Stimulated activated CD4-positive, alpha-beta T cell treated with anti-CD3 and anti-CD28 coated beads, Interleukin-1b, Interleukin-23, amount 100 ng/mL, for 24 hours (primary cell): ENCODE measurements around the gene UPK1A.
A peak's percentile ranks its signal among the peaks of the same experiment; 100 is the strongest.
"Not testable (repeated sequence)": the region's sequence is repeated elsewhere in the genome, so short reads cannot be mapped to it uniquely, and the experiment has no call there.

Experiments
- DNase-seq, 4 experiments: peaks; one replicate each; pipeline ENCODE4 v3.0.0-alpha.2; 2020; ENCODE audit warnings: low read depth in 4 of 4, low spot score in 1 of 4

UPK1A gene

DNA sequence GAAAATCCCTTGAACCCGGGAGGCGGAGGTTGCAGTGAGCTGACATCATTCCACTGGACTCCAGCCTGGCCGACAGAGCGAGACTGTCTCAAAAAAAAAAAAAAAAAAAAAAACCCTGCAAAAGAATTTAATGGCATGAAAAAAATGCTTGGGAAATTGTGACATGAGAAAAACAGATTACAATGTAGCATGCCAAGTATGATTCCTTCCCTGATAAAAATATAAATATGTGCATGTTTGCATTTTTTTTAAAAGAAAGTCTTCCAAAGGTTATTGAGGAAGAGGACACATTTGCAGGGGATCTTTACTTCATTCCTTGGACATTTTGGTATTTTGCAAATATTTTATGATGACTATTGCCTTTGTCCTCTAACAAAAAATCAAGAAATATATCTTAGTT is 23.5 kb downstream of the UPK1A start:
- DNase-seq = no peak

DNA sequence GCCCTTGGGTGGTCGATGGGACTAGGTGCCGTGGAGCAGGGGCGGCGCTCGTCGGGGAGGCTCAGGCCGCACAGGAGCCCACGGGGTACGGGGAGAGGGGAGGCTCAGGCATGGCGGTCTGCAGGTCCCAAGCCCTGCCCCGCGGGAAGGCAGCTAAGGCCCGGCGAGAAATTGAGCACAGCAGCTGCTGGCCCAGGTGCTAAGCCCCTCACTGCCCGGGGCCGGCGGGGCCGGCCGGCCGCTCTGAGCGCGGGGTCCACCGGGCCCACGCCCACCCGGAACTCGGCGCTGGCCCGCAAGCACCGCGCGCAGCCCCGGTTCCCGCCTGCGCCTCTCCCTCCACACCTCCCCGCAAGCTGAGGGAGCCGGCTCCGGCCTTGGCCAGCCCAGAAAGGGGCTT is 24.8 kb downstream of the UPK1A start:
- DNase-seq = not testable (repeated sequence)

DNA sequence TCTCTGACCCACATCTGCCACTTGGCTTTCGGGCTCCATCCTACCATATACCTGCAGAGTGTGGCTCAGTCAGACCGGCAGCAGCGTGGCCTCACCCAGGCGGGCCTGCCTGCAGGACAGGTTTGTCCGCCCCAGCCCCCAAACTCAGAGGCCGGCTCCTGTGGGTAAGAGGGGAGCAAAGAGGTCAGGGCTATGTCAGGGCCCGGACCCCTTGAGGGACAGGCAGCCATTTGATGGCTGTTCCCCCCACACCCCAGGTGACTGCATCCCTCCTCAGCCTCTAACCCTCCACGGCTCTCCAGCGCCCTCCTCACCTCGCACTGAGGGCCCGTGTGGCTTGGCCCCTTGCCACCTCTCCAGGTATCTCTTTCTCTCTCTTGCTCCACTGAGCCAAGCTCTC is 25.7 kb downstream of the UPK1A start:
- DNase-seq = no peak

DNA sequence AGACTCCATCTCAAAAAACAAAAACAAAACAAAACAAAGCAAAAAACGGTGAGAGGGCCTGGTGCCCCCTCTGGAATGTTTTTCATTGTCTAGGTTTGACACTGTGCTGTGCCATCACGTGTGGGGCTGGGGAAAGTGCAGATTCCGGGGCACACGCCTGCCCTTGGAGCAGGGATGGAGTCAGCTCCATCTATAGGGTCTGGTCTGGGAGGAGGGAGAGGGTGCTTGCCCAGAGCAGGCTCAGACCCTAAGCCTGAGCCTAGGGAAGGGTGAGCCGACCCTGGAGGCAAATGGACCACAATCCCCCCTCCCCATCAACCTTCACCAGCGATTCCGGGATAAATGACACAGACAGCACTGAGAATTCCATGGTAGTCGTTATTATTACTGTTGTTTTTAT is 27.1 kb downstream of the UPK1A start:
- no peak for DNase-seq

DNA sequence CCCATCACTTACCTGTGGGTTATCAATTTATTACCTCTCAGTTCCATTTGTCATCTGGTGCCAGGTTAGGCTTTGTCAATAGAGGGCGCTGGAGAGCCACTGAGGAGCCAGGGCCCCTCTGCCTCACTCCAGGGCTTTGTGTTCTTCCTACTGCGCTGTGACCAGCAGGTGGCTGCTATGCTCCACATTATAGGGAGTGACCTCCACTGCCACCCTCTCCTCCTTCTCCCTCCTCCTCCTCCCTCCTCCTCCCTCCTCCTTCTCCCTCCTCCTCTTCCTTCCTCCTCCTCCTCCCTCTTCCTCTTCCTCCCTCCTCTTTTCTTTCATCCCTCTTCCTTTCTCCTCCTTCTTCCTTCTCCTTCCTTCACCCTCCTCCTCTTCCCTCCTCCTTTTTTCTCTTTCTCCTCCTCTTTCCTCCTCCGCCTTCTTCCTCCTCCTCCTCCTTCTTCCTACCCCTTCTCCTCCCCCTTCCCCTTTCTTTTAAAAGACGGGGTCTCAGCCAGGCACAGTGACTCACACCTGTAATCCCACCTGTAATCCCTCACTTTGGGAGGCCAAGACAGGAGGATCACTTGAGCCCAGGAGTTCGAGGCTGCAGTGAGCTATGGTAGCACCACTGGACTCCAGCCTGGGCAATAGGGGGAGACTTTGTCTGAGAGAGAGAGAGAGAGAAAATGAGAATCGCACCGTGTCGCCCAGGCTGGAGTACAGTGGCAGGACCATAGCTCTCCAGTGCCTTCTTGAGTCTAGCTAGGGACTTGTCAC is 27.7 kb downstream of the UPK1A start:
- DNase-seq = peak; percentile 82 to 93 (median 87)

DNA sequence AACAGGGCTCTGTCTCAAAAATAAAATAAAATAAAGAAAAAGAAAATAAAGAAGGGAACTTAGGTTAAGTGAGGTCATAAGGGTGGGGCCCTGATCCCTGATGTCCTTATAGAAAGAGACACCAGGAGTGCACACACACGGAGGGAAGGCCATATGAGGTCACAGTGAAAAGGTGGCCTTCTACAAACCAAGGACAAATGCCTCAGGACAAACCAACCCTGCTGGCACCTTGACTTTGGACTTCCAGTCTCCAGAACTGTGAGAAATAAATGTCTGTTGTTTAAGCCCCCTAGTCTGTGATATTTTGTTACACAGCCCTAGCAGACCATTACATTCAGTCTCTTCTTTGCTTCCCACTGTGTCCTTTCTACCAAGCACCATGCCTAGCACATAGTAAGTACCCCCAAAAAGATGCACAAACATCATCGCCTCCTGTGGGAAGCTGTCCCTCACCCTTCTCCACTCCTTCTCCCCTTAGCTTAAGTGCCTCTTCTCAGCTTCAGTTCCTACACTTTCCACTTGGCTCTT is 29.6 kb downstream of the UPK1A start:
- DNase-seq = no peak

DNA sequence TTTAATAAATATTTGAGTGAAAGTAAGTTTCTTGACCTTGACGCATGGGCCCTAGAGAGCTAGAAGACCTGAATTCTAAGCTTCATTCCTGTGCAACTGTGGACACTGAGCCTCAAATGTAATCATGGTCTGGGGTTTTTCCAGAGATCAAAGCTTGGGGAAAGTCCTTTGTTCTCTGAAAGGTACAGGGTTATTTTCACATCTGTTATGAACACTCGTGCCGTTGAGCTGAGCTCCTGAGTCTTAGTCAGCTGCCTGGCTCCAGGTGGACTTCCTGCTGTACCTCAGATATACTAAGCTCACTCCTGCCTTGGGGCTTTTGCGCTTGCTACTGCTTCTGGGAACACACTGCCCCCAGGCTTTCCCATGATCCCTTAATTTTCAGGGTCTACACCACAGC is 30.5 kb downstream of the UPK1A start:
- no peak for DNase-seq

DNA sequence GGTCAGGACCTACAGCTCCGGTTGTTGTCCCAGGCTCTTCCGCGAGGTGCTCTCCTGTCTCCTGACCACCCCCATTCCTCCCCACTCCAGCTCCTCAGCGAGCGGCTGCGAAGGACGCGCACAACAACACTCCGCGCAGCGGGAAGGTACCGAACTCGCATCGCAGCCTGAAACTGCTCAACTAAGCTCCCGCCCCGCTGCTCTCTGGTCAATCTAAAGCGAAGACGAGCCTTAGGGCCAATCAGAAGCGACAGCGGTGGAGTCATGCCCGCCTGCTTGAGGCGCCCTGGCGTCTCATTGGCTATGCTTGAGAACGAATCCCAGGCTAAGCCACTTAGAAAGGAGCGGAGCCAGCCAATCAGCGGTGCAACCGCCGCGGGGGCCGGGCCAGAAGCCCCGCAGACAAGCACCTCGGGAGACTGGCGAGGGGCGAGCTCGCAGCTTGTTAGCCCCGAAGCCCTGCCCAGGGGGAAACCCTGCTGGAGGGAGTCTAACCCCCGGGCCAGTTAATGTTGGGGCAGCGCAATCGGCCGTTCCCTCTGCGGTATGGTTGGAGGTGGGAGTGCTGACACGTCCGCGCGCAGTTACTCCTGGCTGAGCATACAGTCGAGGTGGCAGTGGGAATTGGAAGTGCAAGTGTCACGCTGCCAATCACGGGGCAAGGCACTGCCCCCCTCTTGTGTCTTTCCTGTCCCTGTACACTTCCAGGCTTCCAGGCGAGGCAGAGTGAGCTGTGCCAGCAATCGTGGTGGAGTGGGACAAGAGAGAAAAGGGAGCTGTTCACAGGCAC is 36.1 kb downstream of the UPK1A start:
- DNase-seq = peak; percentile 74 to 93 (median 82)

DNA sequence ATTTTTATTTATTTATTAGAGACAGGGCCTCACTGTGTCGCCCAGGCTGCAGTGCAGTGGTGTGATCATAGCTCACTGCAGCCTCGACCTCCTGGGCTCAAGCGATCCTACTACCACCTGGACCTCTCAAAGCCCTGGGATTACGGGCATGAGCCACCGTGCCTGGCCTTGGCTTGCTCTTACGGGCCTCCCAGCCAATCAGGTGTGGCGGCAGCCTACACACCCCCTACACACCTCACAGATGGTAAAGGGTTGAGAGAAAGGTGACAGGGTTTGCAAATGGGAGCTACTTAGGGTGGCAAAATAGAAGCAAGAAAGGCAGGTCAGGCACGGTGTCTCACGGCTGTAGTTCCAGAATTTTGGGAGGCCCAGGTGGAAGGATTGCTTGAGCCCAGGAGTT is 37.0 kb downstream of the UPK1A start:
- no peak for DNase-seq

DNA sequence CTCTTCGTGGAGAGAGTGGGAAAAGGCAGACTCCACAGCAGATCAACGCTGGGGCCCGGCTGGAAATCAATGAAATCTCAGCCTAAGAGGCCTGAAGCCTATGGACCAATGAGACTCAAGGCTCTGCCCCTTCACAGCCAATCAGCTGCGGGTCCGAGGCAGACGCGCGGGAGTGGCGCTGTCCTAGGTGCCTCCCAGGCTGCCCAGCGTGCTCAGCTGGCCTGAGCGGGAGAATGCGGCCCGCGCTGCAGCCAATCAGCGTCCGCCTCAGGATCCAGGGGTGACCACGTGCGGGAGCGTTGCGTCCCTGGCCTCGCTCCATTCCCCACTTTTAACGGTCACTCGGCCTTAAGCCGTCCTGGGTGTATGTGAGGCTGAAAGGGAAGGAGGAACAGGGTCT is 37.9 kb downstream of the UPK1A start, which contains the start of gene ZBTB32:
TSS of gene ZBTB32 (plus strand) at position 341 of the 400 bp plus-strand sequence. CDS start 10,069 bp downstream, outside the sequence.
- no peak for DNase-seq

DNA sequence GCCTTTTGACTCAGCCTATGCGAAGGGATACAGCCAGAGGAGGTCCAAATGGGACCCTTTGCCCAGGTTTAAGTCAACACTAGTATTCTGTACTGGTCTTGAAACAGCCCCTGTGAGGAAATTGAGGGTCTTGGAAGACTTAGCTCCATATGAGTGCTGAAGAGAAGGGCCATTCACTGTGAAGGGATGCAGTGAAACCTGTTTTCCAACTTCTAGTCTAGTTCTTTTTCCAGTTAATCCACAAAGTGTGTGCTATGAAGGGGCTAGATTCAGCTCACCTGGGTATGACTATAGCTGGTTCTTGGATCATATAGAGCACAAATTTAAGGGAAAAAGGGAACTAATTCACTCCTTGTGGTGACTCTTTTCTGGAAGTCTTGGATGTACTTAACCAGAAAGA is 42.1 kb downstream of the UPK1A start:
- no peak for DNase-seq

DNA sequence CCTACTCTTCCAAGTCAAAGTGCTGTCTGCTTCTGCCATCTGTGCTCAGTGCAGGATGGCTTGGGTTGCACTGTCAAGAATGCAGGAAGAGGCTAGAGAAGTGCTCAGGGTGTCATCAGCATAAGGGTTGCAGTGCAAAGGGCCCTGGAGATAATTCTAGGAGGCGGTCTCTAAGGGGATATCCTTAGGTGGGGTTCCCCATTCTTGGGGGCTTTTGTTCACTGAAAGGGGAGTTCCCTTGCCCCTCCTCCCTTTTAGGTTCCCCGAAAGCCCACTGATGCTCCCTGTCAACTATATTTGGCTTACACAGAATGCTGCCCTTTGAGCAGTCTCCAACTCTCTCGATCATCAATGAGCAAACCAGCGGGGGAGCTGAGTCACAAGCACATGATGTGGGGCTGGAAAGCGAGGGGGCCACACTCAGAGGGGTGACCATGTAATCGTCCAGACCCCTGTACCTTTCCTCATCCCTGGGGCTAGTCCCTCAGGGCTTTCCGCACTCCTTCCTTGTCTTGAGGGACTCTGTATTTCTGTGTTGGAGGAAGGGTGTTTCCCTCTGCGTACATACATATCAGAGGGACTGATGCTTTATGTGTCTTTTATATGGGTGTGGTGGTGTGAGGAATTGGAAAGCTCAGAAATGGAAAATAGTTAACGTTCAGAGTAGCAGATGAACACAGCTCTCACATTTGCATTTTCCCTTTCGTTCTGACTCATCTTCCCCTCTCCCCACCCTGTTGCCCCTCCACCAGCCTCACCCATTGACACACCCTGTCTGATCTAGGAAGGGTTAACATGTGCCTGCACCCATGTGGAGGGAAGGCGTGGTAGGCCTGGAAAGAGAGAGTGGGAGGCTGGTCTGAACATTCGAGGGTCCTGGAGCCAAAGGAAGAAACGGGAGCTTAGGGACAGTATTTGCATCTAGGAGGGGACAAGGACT is 44.7 kb downstream of the UPK1A start:
- peak in 3 of 4 experiments; percentile 35 to 74 (median 46) for DNase-seq

DNA sequence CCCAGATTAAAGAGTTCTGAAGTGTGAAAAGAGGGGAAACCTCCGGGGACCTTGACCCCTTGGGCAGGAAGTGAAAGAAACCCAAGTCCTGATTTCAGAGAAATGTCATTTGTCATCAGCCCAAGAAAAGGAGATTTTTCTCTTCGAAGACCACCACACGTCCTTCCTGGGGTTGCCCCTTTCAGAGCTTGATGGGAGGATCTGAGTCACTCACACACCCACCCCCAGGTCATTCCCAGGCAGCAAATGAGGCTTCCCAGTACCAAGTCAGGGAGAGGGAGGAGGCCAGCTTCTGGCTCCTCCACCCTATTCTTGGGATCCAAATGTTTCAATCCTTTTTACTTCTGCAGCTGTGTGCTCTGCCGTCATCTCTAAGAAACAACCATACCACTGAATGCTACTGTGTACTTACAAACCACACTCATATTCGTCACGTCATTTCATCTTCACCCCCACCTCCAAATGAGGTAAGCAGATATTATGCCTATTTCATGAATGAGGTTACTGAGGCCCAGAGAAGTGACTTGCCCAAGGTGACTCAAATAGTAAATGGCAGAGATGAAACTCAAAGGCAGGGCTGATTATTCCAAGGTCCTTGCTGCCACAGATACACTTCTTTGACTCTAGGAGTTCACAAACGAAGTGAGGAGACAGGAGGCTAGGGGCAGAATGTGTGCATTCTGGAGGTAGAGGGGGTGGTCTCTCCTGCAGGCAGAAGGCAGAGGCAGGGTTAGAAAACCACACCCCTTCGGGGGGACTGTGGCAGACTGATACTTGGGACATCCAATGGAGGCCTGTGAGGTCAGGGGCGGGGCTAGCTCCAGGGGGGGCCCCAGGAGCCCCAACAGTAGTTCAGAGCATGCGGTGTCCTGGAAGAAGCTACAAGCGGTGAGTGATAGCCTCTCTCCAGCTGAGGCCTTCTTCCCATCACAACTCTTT is 46.5 kb downstream of the UPK1A start:
- DNase-seq = peak in 3 of 4 experiments; percentile 30 to 87 (median 65)

DNA sequence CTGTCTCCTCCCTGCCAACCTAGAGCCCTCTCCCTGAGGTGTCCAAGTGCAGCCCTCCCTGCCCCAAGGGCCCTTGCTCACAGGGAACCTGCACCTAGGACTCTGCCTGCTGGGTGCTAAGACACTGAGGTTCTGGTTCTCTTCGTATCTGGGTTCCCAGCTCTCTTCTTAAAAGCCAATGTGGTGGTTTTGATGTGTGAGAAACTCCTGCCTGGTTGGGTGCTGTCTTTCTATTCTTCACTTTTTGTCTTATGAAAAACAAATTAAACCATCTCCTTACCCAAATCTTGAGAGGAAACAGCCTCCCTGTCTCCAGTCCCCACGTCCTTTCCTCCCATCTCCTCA is 47.2 kb downstream of the UPK1A start:
- DNase-seq = no peak

DNA sequence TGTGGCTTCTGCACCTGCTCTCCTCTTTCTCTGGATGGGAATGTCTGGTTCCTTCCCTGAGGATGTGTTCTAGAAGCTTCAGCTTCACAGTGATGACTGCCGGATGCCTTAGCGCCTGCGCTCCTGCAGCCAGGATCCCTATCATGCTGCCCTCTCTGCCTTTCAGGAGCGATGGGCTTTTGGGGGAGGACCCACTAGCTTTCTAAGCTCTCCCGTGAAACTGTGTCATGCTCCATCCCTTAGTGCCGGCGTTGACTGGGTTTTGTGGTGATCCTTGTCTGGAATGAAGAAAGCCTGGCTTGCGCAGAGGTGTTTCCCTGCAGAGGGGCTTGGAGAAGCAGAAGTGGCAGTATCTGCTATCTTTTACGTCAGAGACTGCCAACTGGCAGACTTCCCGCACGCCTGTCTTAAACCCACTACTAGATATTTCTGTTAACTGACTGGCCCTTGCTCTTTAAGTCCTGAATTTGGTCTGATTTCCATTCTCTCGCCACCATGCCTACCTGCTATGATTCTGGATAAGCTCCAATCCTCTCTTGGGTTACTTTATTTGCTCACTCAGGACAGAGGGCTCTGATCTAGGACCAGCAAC is 47.7 kb downstream of the UPK1A start:
- DNase-seq = no peak

DNA sequence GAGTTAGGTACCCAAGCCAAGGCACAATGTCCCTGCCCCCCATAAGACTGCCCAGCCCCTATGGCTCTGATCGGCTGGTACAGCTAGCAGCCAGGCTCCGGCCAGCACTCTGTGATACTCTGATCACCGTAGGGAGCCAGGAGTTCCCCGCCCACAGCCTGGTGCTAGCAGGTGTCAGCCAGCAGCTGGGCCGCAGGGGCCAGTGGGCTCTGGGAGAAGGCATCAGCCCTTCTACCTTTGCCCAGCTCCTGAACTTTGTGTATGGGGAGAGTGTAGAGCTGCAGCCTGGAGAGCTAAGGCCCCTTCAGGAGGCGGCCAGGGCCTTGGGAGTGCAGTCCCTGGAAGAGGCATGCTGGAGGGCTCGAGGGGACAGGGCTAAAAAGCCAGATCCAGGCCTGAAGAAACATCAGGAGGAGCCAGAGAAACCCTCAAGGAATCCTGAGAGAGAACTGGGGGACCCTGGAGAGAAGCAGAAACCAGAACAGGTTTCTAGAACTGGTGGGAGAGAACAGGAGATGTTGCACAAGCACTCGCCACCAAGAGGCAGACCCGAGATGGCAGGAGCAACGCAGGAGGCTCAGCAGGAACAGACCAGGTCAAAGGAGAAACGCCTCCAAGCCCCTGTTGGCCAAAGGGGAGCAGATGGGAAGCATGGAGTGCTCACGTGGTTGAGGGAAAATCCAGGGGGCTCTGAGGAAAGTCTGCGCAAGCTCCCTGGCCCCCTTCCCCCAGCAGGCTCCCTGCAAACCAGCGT is 48.5 kb downstream of the UPK1A start:
- DNase-seq = no peak

DNA sequence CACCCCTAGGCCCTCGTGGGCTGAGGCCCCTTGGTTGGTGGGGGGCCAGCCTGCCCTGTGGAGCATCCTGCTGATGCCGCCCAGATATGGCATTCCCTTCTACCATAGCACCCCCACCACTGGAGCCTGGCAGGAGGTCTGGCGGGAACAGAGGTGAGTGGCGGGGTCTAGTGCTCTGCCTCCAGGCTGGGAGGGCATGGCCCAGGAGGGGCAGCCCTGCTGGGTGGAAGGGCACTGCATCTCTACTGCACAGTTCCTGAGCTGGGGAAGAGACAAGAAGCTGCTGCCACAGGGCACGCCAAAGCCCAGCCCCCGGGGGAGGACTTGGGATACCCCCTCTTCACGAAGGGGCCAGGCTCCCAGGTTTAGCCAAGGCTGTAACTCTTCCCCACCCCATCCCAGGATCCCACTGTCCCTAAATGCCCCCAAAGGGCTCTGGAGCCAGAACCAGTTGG is 49.1 kb downstream of the UPK1A start:
- DNase-seq = no peak

DNA sequence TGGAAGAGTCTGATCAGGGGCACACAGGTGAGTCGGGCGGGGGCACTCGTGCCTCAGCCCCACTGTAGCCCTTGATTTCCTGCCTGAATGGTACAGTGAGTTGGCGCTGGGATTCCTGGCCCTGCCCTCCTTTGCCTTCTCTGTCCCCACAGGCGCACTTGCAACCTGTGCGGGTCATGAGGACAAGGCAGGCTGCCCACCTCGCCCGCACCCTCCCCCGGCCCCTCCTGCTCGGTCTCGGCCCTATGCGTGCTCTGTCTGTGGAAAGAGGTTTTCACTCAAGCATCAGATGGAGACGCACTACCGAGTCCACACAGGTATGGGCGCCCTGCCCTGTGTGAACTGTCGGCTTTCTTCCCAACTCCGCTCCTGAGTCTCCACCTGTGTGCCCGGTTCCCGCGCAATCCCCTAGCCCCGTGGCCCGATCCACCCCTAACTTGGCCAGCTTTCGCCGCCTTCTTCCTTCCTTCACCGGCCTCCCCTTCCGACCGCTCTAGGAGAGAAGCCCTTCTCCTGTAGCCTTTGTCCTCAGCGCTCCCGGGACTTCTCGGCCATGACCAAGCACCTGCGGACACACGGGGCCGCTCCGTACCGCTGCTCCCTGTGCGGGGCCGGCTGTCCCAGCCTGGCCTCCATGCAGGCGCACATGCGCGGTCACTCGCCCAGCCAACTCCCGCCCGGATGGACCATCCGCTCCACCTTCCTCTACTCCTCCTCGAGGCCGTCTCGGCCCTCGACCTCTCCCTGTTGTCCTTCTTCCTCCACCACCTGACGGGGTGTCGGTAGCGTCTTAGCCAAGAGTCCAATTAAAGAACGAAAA is 49.9 kb downstream of the UPK1A start:
- no peak for DNase-seq
